Body of pancreas (tissue), 4 donors: ENCODE data around the gene KNDC1.

Experiments
- POLR2A ChIP-seq, 3 donors: fragments of 450-650 bp; IDR thresholded peaks; one replicate each; pipeline ENCODE4 v1.6.1; 2016; ENCODE audit warnings: antibody characterized with exemption in 3 of 3, mild to moderate bottlenecking in 2 of 3
- TF ChIP-seq, protein P1 (sequence below), 7 experiments: fragments of 450-650 bp in 4 of 7; fragments of 200-600 bp in 3 of 7; sonication (generic) in 3 of 7; IDR thresholded peaks; one replicate each; pipeline ENCODE4 v1.5.1; 2016 to 2019; ENCODE audit warnings: antibody characterized with exemption in 7 of 7

- TF ChIP-seq, protein P1, sequence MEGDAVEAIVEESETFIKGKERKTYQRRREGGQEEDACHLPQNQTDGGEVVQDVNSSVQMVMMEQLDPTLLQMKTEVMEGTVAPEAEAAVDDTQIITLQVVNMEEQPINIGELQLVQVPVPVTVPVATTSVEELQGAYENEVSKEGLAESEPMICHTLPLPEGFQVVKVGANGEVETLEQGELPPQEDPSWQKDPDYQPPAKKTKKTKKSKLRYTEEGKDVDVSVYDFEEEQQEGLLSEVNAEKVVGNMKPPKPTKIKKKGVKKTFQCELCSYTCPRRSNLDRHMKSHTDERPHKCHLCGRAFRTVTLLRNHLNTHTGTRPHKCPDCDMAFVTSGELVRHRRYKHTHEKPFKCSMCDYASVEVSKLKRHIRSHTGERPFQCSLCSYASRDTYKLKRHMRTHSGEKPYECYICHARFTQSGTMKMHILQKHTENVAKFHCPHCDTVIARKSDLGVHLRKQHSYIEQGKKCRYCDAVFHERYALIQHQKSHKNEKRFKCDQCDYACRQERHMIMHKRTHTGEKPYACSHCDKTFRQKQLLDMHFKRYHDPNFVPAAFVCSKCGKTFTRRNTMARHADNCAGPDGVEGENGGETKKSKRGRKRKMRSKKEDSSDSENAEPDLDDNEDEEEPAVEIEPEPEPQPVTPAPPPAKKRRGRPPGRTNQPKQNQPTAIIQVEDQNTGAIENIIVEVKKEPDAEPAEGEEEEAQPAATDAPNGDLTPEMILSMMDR (IDR thresholded peaks at IDR 0.05), result no peak
- TF ChIP-seq POLR2A (IDR thresholded peaks at IDR 0.05), result no peak
Observed at GRCh38 chr10:133129859-133130495, 30.0 kb upstream of the KNDC1 start.
